Vagina (tissue), 2 donors: ENCODE data around the gene GOLGA8J.

Source experiments
- CTCF ChIP-seq, 3 experiments: fragments of 450-650 bp in 2 of 3; fragments of 200-600 bp in 1 of 3; sonication (generic) in 1 of 3; IDR thresholded peaks; one replicate each; pipeline ENCODE4 v1.5.1; 2017 to 2019; ENCODE audit warnings: antibody characterized with exemption in 3 of 3, mild to moderate bottlenecking in 2 of 3, moderate library complexity in 2 of 3
- POLR2A ChIP-seq, 2 donors: fragments of 450-650 bp; IDR thresholded peaks; one replicate each; pipeline ENCODE4 v1.6.1; 2017; ENCODE audit warnings: antibody characterized with exemption in 2 of 2, mild to moderate bottlenecking in 2 of 2, moderate library complexity in 2 of 2
- POLR2AphosphoS5 ChIP-seq, 2 donors: sonication (generic); formaldehyde crosslinking; IDR thresholded peaks; one replicate each; pipeline ENCODE4 v1.9.0; 2017; ENCODE audit warnings: antibody characterized with exemption in 2 of 2, mild to moderate bottlenecking in 2 of 2, low read depth in 1 of 2; ENCODE audit not compliant: insufficient read depth in 1 of 2

- no peak for TF ChIP-seq POLR2AphosphoS5 (IDR thresholded peaks at IDR 0.05; ENCODE audit: insufficient read depth in 1 of 2, low read depth in 1 of 2)
- TF ChIP-seq POLR2A (IDR thresholded peaks at IDR 0.05) = no peak
- TF ChIP-seq CTCF (IDR thresholded peaks at IDR 0.05) = no peak
Measured at GRCh38 chr15:30043211-30043655, 39.5 kb upstream of the GOLGA8J start.
